ENCODE measurements around the gene MBD3L1. TPM values are rescaled to one million over a fixed set of nuclear protein-coding genes. Genes with fewer than 3 reads are reported as not detected.

Gene MBD3L1
- total and polyA plus RNA-seq, 10 of the 15 experiments (the other 5 are each of a cell fraction or from before 2014, with no cell fraction given): not detected

GRCh38 chr19:8831832-8832131, 395 bp upstream of the MBD3L1 start (continued):
- TF ChIP-seq, protein P1, sequence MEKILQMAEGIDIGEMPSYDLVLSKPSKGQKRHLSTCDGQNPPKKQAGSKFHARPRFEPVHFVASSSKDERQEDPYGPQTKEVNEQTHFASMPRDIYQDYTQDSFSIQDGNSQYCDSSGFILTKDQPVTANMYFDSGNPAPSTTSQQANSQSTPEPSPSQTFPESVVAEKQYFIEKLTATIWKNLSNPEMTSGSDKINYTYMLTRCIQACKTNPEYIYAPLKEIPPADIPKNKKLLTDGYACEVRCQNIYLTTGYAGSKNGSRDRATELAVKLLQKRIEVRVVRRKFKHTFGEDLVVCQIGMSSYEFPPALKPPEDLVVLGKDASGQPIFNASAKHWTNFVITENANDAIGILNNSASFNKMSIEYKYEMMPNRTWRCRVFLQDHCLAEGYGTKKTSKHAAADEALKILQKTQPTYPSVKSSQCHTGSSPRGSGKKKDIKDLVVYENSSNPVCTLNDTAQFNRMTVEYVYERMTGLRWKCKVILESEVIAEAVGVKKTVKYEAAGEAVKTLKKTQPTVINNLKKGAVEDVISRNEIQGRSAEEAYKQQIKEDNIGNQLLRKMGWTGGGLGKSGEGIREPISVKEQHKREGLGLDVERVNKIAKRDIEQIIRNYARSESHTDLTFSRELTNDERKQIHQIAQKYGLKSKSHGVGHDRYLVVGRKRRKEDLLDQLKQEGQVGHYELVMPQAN (conservative IDR thresholded peaks at IDR 0.05): no peak
- TF ChIP-seq EZH2 (IDR thresholded peaks at IDR 0.05; ENCODE audit: borderline replicate concordance, control insufficient read depth, low read depth, low read length) (no peak), RELB (IDR thresholded peaks at IDR 0.05; ENCODE audit: low read depth) (no peak), CHD4 (IDR thresholded peaks at IDR 0.05) (no peak), GABPA (IDR thresholded peaks at IDR 0.05; ENCODE audit: low read depth) (no peak), SREBF1 (IDR thresholded peaks at IDR 0.05; ENCODE audit: low read length) (no peak), MEF2A (IDR thresholded peaks at IDR 0.05; ENCODE audit: insufficient read depth, low read depth, low read length) (no peak), POLR2A (IDR thresholded peaks at IDR 0.05; ENCODE audit: low read depth, low read length) (no peak)

DNA sequence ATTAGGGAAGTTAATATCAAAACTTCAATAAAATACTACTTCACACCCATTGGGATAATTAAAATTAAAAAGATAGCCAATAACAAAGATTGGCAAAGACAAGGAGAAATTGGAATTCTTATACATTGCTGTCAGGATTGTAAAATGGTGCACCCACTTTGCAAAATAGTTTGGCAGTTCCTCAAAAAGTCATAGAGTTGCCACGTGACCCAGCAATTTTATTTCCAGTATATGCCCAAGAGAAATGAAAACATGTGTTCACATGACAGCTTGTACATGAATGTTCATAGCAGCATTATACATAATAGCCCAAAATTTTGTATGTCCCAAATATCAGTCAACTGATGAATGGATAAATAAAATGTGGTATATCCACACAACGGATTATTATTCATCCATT, 3.3 kb downstream of the MBD3L1 start:
- no peak overlapping the region for H3K4me2 ChIP-seq (ENCODE audit: control insufficient read depth, insufficient read depth)
- H3K9me3 ChIP-seq (replicated peaks; ENCODE audit: control insufficient read depth, insufficient read depth, low read length): no peaks in the 10 kb centered on the region; the same call in 2 of the 3 replicates
- no peak overlapping the region for H3K27ac ChIP-seq (ENCODE audit: control insufficient read depth, insufficient read depth)
- no peak for TF ChIP-seq GABPA (IDR thresholded peaks at IDR 0.05; ENCODE audit: low read depth)
- TF ChIP-seq EED (IDR thresholded peaks at IDR 0.05; ENCODE audit: low read depth): no peak
- TF ChIP-seq IRF5 (IDR thresholded peaks at IDR 0.05; ENCODE audit: borderline replicate concordance): no peak
- no peak for ATAC-seq
- ChIA-PET POLR2A (no interaction called here), CTCF (no interaction called here), RAD21 (ENCODE audit: unreplicated experiment) (no interaction called here), SMC1A (ENCODE audit: uncharacterized antibody, unreplicated experiment) (no interaction called here)
- no peak overlapping the region for H2AFZ ChIP-seq (ENCODE audit: control insufficient read depth, low read depth, low read length)
- no peak overlapping the region for H3K9ac ChIP-seq (ENCODE audit: control insufficient read depth, insufficient read depth, low read length)
- H3K27me3 ChIP-seq (replicated peaks in 1 of 2; ENCODE audit: control insufficient read depth in 2 of 2, insufficient read depth in 2 of 2, low read length in 1 of 2): no peaks in the 10 kb centered on the region
- no peaks in the 10 kb centered on the region for H3K4me1 ChIP-seq (ENCODE audit: control insufficient read depth, insufficient read depth, low read length)
- no peaks in the 10 kb centered on the region for H4K20me1 ChIP-seq (ENCODE audit: control insufficient read depth, insufficient read depth)
- BruUV-seq (replicated peaks): no TSS peak
- no peak overlapping the region for H3K4me3 ChIP-seq
- DNase-seq (ENCODE audit: low read depth, low spot score): no peak
- FAIRE-seq: no peak
- in situ Hi-C loops (cut with MboI): no loop called here
- intact Hi-C loops (cut with micrococcal nuclease; ENCODE audit: unreplicated experiment): no loop called here
- no peaks in the 10 kb centered on the region for H3K79me2 ChIP-seq (ENCODE audit: control insufficient read depth, insufficient read depth, low read length)
- H3K36me3 ChIP-seq (ENCODE audit: control insufficient read depth in 2 of 2, insufficient read depth in 2 of 2, low read length in 1 of 2): no peaks in the 10 kb centered on the region
- WGBS (ENCODE audit: insufficient coverage, insufficient replicate concordance, low lambda C conversion rate, missing lambda C conversion rate): 20% methylated on average over 2 of the region's 2 CpGs

All from GM12878 (cell line).